Tibial nerve (tissue), 4 donors: ENCODE results near the gene CLIC5.

Experiments
- CTCF ChIP-seq, 5 experiments: fragments of 200-600 bp in 3 of 5; fragments of 450-650 bp in 2 of 5; sonication (generic) in 3 of 5; IDR thresholded peaks; one replicate each; pipeline ENCODE4 v1.5.1; 2016 to 2019; ENCODE audit warnings: antibody characterized with exemption in 5 of 5, mild to moderate bottlenecking in 3 of 5, moderate library complexity in 2 of 5
- EP300 ChIP-seq, 2 donors: sonication (generic); formaldehyde crosslinking; IDR thresholded peaks; one replicate each; pipeline ENCODE4 v1.6.1; 2017; ENCODE audit warnings: antibody characterized with exemption in 2 of 2, mild to moderate bottlenecking in 1 of 2
- POLR2A ChIP-seq, 2 donors: fragments of 450-650 bp; IDR thresholded peaks; one replicate each; pipeline ENCODE4 v1.6.1; 2017; ENCODE audit warnings: antibody characterized with exemption in 2 of 2, mild to moderate bottlenecking in 2 of 2, moderate library complexity in 2 of 2

DNA sequence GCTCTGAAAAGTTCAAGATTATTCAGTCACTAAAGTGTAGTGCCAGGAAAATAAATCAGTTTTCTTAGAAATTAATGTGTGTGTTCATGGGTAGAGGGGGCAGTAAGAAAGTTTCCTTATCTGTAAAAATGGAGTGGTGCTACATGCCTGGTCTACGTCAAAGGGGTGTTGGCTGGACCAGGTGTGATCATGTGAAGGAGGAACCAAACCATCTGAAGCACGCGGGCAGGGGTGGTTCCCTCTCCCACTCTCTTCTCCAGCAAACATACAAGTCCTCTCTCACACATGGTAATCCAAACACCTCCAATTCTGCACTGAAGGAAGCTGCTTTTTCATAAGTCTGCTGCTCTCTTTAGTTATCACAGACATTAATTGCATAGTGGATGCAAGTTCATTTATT lies 63.1 kb downstream of the CLIC5 start:
- TF ChIP-seq CTCF (IDR thresholded peaks at IDR 0.05): no peak
- TF ChIP-seq EP300 (IDR thresholded peaks at IDR 0.05): no peak
- no peak for TF ChIP-seq POLR2A (IDR thresholded peaks at IDR 0.05)
